Muscle of leg (tissue), 11 donors: ENCODE results near the gene TSPO. TPM values are rescaled to one million over a fixed set of nuclear protein-coding genes. Genes with fewer than 3 reads are reported as not detected.

Experiments
- DNase-seq: peaks from one replicate; pipeline ENCODE4 v3.0.0; 2013
- H3K27ac ChIP-seq: one replicate; pipeline ENCODE4 v1.5.1; 2013; ENCODE audit warnings: mild to moderate bottlenecking, low read length, control low read depth
- H3K27me3 ChIP-seq: one replicate; pipeline ENCODE4 v1.6.1; 2013; ENCODE audit warnings: low read length; ENCODE audit not compliant: control insufficient read depth, insufficient read depth
- H3K36me3 ChIP-seq: one replicate; pipeline ENCODE4 v1.6.1; 2013; ENCODE audit warnings: low read length; ENCODE audit not compliant: control insufficient read depth, insufficient read depth
- H3K4me1 ChIP-seq: one replicate; pipeline ENCODE4 v1.6.1; 2013; ENCODE audit warnings: low read length; ENCODE audit not compliant: control insufficient read depth, insufficient read depth
- H3K4me3 ChIP-seq: one replicate; pipeline ENCODE4 v1.5.1; 2013; ENCODE audit warnings: low read length, control low read depth
- H3K9me3 ChIP-seq: replicated peaks from 2 replicates; pipeline ENCODE4 v1.6.1; 2013; ENCODE audit warnings: low read depth, low read length; ENCODE audit not compliant: control insufficient read depth
- WGBS: methylation state at CpG from one replicate; pipeline ENCODE4 v1.1.5; 2013; ENCODE audit warnings: missing lambda C conversion rate; ENCODE audit not compliant: insufficient coverage; 5-methylcytosine and 5-hydroxymethylcytosine counted together
- polyA plus RNA-seq, 8 donors: library from polyadenylated mRNA; unstranded; fragments of 120-200 nt; gene quantifications; one replicate each; pipeline versions ENCODE4 v1.2.1 to v1.2.3, GENCODE V29; 2013; ENCODE audit warnings: inconsistent platforms in 1 of 8, low replicate concordance in 1 of 8; ENCODE audit not compliant: insufficient read length in 8 of 8, insufficient read depth in 1 of 8
- total RNA-seq: library from RNA; stranded (reverse); fragments of 120-200 nt; gene quantifications from one replicate; pipeline ENCODE4 v1.2.4, GENCODE V29; 2013

The TSPO gene
- total and polyA plus RNA-seq, 9 donors: 57.9 to 126 (median 70.1) TPM

GRCh38 chr22:43207849-43208702, 56.7 kb downstream of the TSPO start:
- Histone ChIP-seq H3K36me3 (no peaks in the 10 kb centered on the region), H3K9me3 (no peaks in the 10 kb centered on the region), H3K4me3 (no peak overlapping the region), H3K27me3 (no peaks in the 10 kb centered on the region), H3K4me1 (peaks cover 14% of the 10 kb centered on the region), H3K27ac (no peak overlapping the region)
- 83% methylated on average over 23 of the region's 26 CpGs for WGBS
- no peak for DNase-seq

- Histone ChIP-seq H3K27ac (no peak overlapping the region), H3K36me3 (no peaks in the 10 kb centered on the region), H3K9me3 (no peaks in the 10 kb centered on the region), H3K4me3 (no peak overlapping the region), H3K27me3 (no peaks in the 10 kb centered on the region), H3K4me1 (peaks cover 12% of the 10 kb centered on the region)
- DNase-seq: no peak
- 82% methylated on average over 20 of the region's 26 CpGs for whole genome bisulfite sequencing
These were observed 57.6 kb downstream of the TSPO start for GRCh38 chr22:43208703-43209522.

- H3K9me3 ChIP-seq: no peaks in the 10 kb centered on the region
- H3K27me3 ChIP-seq: no peaks in the 10 kb centered on the region
- no peaks in the 10 kb centered on the region for H3K36me3 ChIP-seq
- DNase-seq: no peak
- 85% methylated on average over 13 of the region's 15 CpGs for WGBS
- peaks cover 12% of the 10 kb centered on the region for H3K4me1 ChIP-seq
- H3K27ac ChIP-seq: no peak overlapping the region
- no peak overlapping the region for H3K4me3 ChIP-seq
These were observed 58.1 kb downstream of the TSPO start for GRCh38 chr22:43209523-43209890.

DNA sequence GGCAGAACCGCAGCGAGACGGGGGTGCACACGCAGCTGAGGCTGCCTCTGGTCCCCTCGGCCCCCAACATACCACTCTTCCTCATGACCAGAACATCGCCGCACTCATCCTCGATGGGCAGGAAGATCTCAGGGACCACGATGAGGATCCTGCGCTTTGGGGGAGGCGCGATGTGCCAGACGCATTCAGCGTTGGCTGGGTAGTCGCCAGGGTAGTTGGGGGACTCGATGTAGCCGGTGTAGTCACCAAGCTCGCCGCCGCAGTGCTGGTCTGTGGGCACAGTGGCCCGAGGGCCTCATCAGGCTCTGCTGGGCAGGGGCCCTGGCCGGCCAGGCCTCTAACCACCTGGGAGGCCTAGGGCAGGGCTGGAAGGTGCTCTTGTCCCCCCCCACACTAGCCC, 58.6 kb downstream of the TSPO start:
- no peak for DNase-seq
- Histone ChIP-seq H3K27ac (no peak overlapping the region), H3K27me3 (peaks cover under 1% of the 10 kb centered on the region), H3K4me1 (peaks cover 12% of the 10 kb centered on the region), H3K36me3 (no peaks in the 10 kb centered on the region), H3K9me3 (no peaks in the 10 kb centered on the region), H3K4me3 (no peak overlapping the region)
- WGBS: 92% methylated on average over 20 of the region's 22 CpGs

GRCh38 chr22:43210631-43211515, 59.5 kb downstream of the TSPO start:
- Histone ChIP-seq H3K4me3 (no peak overlapping the region), H3K9me3 (no peaks in the 10 kb centered on the region), H3K27me3 (peaks cover 2% of the 10 kb centered on the region), H3K36me3 (no peaks in the 10 kb centered on the region), H3K4me1 (peaks cover 12% of the 10 kb centered on the region), H3K27ac (no peak overlapping the region)
- WGBS: 81% methylated on average over 25 of the region's 34 CpGs
- no peak for DNase-seq

DNA sequence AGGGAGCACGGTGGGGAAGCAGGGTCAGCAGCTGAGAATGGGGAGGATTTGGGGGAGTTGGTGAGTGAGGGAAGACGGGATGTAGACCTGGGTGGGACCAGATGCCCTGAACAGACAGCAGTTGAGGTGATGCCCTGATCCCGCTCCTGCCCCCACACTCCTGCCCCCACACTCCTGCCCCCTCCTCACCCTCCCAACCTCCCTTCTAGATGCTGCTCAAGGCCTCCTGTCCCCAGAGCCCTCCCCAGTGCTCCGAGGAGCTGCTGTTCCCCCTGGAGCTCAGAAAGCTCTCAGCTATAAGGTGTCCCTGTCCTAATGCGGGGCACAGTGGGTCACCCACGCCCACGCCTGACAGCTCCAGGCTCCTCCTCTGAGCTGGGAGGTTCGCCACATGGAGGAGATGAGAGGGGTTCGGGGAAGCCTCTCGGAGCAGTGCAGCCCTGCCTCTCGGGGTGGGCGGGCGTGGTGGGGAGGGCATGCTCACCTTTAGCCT, 60.6 kb downstream of the TSPO start:
- no peaks in the 10 kb centered on the region for H3K9me3 ChIP-seq
- H3K4me1 ChIP-seq: peaks cover 8% of the 10 kb centered on the region
- 87% methylated on average over 8 of the region's 13 CpGs for WGBS
- DNase-seq: no peak
- H3K36me3 ChIP-seq: no peaks in the 10 kb centered on the region
- no peak overlapping the region for H3K4me3 ChIP-seq
- peaks cover 2% of the 10 kb centered on the region for H3K27me3 ChIP-seq
- no peak overlapping the region for H3K27ac ChIP-seq

DNA sequence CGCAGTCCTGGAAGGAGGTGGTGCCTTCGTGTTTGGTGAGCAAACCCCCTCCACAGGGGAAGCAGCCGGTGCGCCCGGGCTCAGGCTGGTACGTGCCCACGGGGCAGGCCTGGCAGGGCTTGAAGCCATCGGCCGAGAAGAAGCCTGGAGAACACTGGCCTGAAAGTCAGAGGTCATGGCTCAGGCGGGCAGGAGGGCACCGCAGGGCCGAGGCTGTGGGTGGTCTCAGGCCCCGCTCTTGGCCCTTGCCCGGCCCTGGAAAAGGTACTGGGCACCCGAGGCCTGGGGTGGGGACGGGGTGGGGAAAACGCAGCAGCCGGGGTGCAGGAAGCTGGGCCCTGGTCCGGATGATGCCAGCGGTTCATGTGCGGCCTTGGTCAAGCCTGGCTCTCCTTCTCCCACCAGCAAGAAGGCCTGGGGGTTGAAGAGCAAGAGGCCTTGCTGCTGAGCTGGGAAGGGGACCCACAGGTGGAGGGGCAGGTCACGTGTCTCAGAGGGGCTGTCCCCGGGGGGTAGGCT, 61.1 kb downstream of the TSPO start:
- Histone ChIP-seq H3K4me3 (no peak overlapping the region), H3K27ac (no peak overlapping the region), H3K9me3 (no peaks in the 10 kb centered on the region), H3K36me3 (no peaks in the 10 kb centered on the region), H3K4me1 (peaks cover 8% of the 10 kb centered on the region), H3K27me3 (peaks cover 2% of the 10 kb centered on the region)
- WGBS: 76% methylated on average over 16 of the region's 23 CpGs
- no peak for DNase-seq

Other genes starting within 250 kb of the TSPO start
- gene PACSIN2, start 136.4 kb upstream of the TSPO start, total RNA-seq: 23.1 TPM
- 10 to 100 TPM; 24.3 to 38.6 (median 31.2) TPM for gene PACSIN2, start 136.4 kb upstream of the TSPO start, polyA plus RNA-seq
- 11.4 TPM for gene TTLL1, start 62.2 kb upstream of the TSPO start, total RNA-seq
- gene TTLL1, start 62.2 kb upstream of the TSPO start, polyA plus RNA-seq: 10 to 100 TPM in 6 of 8 donors, 1 to 10 TPM in 2; 9.1 to 11.4 (median 10.3) TPM
- 0.18 TPM for gene BIK, start 40.8 kb upstream of the TSPO start, total RNA-seq
- gene BIK, start 40.8 kb upstream of the TSPO start, polyA plus RNA-seq: under 1 TPM in 4 of 8 donors, not detected in 4; 0.11 to 0.28 (median 0.14) TPM
- 9.4 TPM for gene MCAT, start 8.2 kb upstream of the TSPO start, total RNA-seq
- gene MCAT, start 8.2 kb upstream of the TSPO start, polyA plus RNA-seq: 10 to 100 TPM; 10.1 to 13.9 (median 11.8) TPM
- 10.9 TPM for gene TTLL12, start 35.6 kb downstream of the TSPO start, total RNA-seq
- 10 to 100 TPM; 14.3 to 22.4 (median 16.6) TPM for gene TTLL12, start 35.6 kb downstream of the TSPO start, polyA plus RNA-seq
- 0.13 TPM for gene SCUBE1, start 191.8 kb downstream of the TSPO start, total RNA-seq
- gene SCUBE1, start 191.8 kb downstream of the TSPO start, polyA plus RNA-seq: 1 to 10 TPM in 2 of 8 donors, under 1 TPM in 6; 0.19 to 2.1 (median 0.51) TPM